Right lobe of liver (tissue), 4 donors: ENCODE data around the gene GABRA4.

Source experiments
- CTCF ChIP-seq, 4 donors: fragments of 200-600 bp in 3 of 4; fragments of 450-650 bp in 1 of 4; IDR thresholded peaks; one replicate each; pipeline versions ENCODE4 v1.5.1 to v1.8.0; 2016 to 2022; ENCODE audit warnings: antibody characterized with exemption in 4 of 4, mild to moderate bottlenecking in 2 of 4
- POLR2A ChIP-seq: fragments of 450-650 bp; IDR thresholded peaks from one replicate; pipeline ENCODE4 v1.6.1; 2017; ENCODE audit warnings: antibody characterized with exemption, mild to moderate bottlenecking
- donor health status: DM: no; HTN: no; CAD: no.
- donor health status: DM: no; HTN: no; CAD: no.
- donor health status: DM: no; HTN: yes; CAD: no.

DNA sequence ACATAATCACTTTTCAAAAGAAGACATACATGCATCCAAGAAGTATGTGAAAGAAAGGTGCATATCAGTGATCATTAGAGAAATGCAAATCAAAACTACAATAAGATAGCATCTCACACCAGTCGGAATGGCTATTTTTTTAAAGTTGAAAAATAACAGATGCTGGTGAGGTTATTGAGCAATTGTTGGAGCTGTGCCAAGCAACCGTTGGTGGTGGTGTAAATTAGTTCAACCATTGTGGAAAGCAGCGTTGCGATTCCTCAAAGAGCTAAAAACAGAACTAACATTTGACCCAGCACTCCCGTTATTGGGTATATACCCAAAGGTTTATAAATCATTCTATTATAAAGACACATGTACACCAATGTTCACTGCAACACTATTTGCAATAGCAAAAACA, 98.6 kb downstream of the GABRA4 start:
- TF ChIP-seq CTCF (IDR thresholded peaks at IDR 0.05) (no peak), POLR2A (no peak)
